Measurements from ENCODE around the gene KMT2D.

KMT2D gene

DNA sequence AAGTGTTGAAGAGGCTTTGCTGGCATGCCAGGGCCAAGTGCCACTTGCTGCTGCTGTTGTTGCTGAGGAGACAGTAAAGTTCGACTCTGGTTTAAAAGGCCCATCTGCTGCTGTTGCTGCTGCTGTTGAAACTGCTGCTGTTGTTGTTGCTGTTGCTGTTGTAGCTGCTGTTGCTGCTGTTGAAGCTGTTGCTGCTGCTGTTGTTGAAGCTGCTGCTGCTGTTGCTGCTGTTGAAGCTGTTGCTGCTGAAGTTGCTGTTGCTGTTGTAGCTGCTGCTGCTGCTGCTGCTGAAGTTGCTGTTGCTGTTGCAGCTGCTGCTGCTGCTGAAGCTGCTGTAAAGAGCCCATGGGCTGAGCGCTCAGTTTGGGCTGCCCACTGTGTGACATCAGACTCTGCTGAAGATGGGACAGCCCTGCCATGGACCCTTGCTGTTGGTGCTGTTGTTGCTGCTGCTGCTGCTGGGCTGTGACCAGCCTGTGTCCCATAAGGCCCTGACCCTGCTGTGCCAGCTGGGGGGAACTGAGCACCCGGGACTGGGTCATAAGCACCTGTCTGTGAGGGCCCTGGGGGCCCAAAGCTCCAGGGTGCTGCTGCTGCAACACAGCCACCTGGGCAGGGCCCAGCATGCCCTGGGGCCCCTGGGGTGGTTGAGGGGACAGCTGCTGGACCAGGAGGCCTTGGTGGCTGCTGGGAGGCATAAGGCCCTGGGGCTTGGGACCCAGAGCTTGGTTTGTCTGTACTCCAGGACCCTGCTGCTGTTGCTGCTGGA, 27.7 kb downstream of the KMT2D start:
- no peak for DNase-seq

DNA sequence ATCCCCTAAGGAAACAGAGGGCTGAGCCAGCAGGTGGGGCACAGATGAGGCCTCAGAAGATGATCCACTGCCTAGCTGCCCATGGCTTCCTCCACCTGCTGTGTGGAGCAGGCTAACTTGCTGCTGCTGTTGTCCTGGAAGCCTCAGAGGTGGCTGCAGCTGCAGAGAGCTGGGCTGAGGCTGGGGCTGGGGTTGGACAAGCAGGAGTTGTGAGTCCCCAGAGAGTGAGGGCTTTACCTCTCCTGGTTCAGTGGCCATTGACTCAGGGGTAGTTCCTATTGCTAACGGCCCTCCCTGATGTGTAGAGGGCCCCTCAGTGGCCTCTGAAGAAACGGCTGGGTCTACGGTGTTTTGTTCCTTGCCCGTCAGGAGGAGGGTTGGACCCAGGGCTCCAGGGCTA, 28.3 kb downstream of the KMT2D start:
- no peak for DNase-seq

DNA sequence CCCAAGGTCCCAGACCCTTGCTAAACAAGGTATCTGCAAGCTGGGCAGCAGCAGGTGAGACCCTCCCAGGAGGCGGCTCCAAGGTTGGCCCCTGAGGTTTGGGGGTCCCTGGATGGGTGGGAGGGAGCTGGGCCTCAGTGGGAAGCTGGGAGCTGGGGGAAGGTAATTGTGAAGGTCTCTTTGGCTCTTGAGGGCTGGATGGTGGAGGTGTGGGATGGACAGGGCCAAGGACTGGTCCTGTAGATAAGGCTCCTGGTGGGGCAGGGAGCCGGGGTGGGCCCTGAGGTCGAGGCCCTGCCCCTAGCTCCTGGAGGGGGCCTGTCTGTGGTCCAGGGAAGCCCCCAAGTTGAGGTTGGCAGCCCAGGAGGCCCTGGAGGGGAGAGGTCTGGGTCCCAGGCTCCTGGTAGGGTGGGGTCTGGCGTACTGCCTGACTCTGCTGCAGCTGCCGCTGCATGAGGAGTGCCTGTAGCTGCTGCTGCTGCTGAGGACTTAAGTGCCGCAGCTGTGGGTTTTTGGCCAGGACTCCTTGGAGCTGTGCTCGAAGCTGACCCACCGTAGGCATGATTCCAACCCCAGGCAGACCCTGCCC, 28.9 kb downstream of the KMT2D start:
- DNase-seq: no peak

GRCh38 chr12:49030714-49031572, 29.7 kb downstream of the KMT2D start:
- DNase-seq: no peak

GRCh38 chr12:49030119-49030518, 30.5 kb downstream of the KMT2D start:
- DNase-seq: no peak

DNA sequence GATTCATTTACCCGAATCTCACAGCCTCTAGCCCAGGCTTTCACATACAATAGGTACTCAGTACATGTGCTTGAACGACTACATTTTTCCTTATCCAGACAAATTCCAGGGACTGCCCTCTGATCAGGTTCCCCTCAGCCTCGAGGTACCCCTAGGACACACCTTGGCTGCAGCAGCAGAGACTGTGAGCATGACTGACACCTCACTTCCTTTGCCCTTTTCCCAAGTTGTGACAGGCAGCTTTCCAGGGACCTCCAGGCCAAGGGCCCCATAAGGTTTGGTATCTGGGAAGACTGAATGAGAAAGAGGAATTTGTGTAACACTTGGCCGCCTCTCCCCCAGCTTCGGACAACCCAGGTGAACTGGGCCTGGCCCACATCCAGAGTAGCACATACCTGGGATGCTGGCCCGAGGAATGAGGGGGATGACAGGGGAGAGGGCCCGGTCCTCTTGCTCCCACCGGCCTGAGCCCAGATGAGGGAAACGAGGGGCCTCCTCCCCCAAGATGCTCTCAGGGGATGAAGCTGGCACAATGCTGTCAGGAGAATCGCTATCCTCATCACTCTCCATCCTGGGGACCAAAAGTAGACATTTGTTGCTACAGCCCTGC, 31.8 kb downstream of the KMT2D start:
- no peak for DNase-seq

DNA sequence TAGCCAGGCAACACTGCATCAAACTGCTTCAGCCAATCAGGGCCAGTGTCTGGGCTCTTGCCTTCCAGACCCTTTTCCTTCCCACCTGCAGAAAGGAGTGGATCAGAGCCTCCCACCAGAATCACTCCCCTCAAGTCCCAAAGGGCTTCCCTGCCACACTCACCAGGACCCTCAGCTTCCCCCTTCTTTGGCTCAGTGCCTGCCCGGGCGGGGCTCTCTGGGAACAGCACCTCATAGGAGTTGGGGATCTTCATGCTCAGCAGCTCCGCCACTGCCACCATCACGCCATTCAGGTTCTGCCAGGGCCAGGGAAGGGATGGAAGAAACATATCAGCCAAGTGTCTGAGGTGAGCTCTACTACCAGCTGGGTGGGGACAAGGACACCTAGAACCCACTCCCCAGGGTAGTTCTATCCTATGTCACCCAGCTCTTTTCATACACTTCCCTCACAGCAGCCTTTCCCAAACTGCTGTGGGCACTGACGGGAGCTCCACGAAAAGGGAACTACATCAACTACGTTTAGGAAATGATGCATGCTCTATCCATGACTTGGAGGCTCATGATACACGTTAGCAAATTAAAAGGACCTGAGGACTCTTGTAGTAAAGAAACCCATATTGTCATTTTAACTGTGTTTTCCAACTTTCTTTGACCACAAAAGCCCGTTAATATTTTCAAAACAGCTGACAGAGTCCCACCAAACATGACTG, 32.6 kb downstream of the KMT2D start:
- DNase-seq: no peak

- DNase-seq: no peak
Measured at GRCh38 chr12:49026678-49027480, 33.7 kb downstream of the KMT2D start.

DNA sequence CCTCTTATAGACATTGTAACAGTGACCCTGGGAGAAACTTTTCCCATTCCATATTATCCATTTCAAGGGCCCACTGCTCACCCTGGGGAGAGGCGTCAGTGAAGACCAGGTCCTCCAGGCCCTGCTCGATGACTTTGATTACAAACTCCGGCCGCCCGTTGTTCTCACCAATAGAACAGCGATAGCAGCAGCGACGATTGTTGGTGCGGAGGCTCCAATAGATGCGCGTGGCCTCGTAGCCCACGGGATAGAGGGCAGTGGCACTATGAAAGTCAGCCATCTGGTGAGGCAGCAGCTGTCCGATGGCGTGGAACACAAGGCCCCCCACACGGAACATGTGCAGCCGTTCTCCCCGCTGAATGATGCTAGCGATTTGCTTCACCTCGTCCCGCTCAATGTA, 34.5 kb downstream of the KMT2D start:
- no peak for DNase-seq

DNA sequence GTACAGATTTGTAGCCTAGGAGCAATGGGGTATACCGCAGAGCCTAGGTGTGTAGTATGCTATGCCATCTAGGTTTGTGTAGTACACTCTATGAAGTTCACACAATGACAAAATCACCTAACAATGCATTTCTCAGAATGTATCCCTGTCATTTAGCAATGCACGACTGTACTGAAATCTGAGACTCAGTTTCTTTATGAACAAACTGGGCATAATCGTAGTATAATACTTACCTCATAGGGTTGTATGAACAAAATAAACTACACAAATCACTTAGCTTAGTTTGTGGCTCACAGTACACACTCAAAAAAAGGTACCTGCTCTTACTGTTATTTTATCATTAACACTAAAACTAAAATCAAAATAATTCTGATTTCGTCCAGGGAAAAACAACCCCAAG, 35.1 kb downstream of the KMT2D start:
- no peak for DNase-seq

- no peak for DNase-seq
Measured at GRCh38 chr12:49024543-49024942, 36.1 kb downstream of the KMT2D start.

DNA sequence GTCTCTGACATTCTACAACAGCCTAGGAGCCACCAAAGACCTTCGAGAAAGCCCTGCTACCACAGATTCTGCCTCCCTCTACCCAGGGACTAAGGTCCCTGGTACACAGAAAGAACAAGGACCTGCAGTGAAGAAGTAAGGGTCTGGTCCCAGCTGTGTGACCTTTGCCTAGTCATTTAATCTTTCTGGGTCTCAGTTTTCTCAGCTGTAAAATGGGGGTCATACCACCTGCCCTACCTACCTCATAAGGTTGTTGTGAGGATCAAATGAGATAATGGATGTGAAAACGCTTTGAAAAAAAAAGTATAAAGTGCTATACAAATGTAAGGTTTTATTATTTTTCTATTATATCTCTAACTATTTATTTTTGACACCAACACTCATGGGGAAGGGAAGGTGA, 36.8 kb downstream of the KMT2D start:
- no peak for DNase-seq

DNA sequence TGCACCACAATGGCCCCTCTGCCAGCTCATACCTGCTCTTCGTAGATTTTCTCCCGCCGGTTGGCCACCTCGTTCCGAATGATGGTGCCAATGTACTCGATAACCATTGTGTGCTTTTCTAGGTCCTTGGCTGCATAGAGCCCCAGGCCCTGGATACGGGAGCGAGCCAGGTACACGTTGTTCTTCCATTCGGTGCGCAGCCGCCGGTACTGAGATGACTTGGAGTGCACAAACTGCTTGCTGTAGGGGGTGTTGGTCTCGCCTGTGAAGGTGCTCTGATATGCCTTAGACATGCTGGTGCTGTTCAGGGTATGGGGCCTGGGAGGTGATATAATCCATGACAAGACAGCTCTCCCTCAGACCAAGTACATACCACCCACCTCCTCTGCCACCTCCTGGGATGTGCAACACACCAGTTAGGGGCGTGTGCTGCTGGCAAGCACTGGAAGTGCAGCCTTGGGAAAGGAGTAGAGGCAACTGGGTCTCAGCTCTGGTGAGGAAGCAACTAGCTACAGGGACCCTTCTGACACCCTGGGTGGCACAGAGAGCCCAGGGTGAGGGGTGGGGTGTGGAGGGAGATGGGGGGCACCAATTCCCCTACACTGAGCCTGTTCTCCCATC, 37.9 kb downstream of the KMT2D start:
- no peak for DNase-seq

- DNase-seq: no peak
Measured at GRCh38 chr12:49021292-49021915, 39.2 kb downstream of the KMT2D start.

GRCh38 chr12:49020441-49020840, 40.2 kb downstream of the KMT2D start:
- DNase-seq: no peak

DNA sequence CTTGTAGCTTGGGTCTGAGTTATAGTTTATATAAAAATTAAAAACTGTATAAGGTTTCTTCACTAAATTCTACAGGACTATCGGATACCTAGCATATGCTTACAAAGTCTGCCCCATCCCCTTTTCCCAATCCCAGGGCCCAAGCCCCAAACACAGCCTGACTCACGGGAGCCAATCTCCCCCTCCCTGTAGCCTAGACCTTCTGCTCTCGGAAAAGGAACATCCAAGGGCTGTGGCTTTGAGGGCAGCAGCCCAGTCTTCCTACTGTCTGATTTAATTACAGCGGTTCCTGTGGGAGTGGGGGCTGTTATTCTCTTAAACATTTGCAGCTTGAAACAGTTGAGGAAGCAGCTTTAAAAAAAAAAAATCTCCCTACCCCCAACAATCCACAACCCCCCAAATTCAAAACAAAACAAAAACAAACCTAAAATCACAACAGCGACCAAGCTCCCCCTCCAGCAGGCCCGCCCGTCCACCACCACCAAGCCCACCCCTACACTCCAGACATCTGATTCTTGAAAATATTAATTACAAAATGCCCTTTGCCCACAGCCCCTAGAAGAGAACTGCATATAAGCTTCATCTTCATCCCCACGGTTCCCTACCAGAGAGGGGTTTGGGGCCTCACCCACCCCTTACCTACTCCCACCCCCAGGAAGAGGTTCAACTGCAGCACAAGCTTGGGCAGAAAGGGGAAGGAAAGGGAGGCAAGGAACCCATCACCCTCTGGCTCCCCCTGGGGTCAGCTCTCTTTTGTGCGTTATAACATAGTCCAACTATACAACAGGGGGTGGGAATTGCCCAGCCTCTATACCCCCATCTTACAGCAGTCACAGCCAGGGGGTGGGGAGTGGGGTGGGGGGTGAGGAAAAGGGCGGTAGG, 40.9 kb downstream of the KMT2D start:
- peak; percentile 62 for DNase-seq

DNA sequence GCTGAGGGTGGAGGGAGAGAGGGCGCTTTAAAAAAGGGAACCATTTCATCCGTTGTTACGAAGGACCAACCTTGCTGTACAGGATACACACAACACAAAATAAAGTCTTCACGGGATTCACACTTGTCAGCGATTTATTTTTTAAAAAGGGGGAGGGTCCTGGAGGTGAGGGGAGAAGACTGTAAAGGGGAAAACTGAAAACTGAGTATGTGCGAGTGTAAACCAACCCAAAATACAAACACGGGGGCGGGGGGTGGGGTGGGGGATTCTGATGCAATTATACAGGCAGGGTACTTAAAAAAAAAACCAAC, 41.5 kb downstream of the KMT2D start:
- DNase-seq: no peak

DNA sequence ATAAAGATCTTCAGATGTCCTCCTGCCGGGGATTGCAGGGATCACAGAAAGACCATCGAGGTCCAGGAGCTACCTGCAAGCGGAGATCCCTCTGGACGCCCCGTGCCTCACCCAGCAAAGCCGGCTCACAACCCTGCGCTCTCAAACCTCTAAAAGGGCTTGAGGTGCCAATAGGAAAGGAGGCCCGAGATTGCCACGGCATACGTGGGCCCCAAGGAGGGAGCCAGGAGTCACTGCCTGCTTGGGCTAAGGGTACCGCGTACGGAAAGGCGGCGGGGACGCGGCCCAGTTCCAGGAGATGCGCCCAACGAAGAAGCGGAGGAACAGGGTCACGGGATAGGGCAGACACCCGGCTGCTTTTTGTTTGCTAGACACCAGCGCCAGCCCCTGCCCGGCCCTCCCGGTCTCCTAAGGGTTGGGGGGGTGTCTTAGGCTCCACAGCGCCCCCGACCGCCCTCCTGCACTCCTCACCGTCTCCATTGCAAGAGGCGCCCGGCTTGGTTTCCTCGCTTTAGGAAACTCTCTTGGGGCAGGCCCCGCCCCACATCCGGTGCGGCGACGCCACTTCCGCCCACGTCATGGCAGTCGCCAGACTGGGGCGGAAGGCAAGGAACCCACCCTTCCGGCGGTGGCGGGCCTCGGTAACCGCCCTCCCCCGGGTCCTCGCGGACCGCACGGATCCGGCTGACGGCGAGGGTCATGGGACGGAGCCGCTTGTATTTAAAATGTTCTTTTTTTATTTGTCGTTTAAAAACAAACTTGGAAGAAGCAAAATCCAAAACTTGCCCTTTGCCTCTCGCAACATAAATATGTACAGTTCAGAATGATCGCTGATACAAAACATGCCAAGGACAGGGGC, 42.1 kb downstream of the KMT2D start, which contains the start of gene PRKAG1:
PRKAG1 (minus strand) TSS at position 516 of the 859 bp plus-strand sequence; CDS start at position 480, 36 bp downstream.
- peak; percentile 97 for DNase-seq

- DNase-seq: peak; percentile 39
Measured at GRCh38 chr12:49017891-49018260, 42.7 kb downstream of the KMT2D start.
